ENCODE data around the gene STK40.

GRCh38 chr1:36397378-36398230 lies 11.9 kb upstream of the STK40 start, which contains the start of gene LSM10:
- TF ChIP-seq SIN3A (IDR thresholded peaks at IDR 0.05; ENCODE audit: borderline replicate concordance, insufficient read depth, low read depth, low read length): 0 out of 2 replicates have a peak, but pooled peaks have one; percentile 70
- TF ChIP-seq CTCF (IDR thresholded peaks at IDR 0.05): no peak

Data from Panc1 (cell line).